Activated naive CD8-positive, alpha-beta T cell treated with anti-CD3 and anti-CD28 coated beads, Interleukin-2, amount 10 ng/mL, durations not matched to agents 7 days and 5 days (primary cell): ENCODE measurements around the gene CATSPERD. TPM values are rescaled to one million over a fixed set of nuclear protein-coding genes. Genes with fewer than 3 reads are reported as not detected.

ENCODE experiments used
- ATAC-seq: fragments of 150-1000 bp; cut with Tn5 transposase; one replicate; pipeline ENCODE4 v1.10.0; 2021; ENCODE audit warnings: low read depth, moderate library complexity
- POLR2A ChIA-PET: fragments of 350-600 bp; sonication (Branson Sonifier 250); formaldehyde crosslinking; loops from one replicate; lab custom pipeline; 2021; ENCODE audit warnings: antibody characterized with exemption; lab: Charles Lee
- DNase-seq: peaks from one replicate; pipeline ENCODE4 v3.0.0; 2021
- H3K27ac Mint-ChIP-seq: one replicate; pipeline ENCODE4 v1.8.0; 2022; ENCODE audit warnings: mild to moderate bottlenecking, mixed read lengths
- H3K27me3 Mint-ChIP-seq: one replicate; pipeline ENCODE4 v1.8.0; 2022; ENCODE audit warnings: mild to moderate bottlenecking, moderate library complexity, mixed read lengths
- H3K36me3 Mint-ChIP-seq: one replicate; pipeline ENCODE4 v1.8.0; 2021; ENCODE audit warnings: mild to moderate bottlenecking, mixed read lengths
- H3K4me1 Mint-ChIP-seq: one replicate; pipeline ENCODE4 v1.8.0; 2021; ENCODE audit warnings: mixed read lengths
- H3K4me3 Mint-ChIP-seq: one replicate; pipeline ENCODE4 v1.8.0; 2022; ENCODE audit warnings: mild to moderate bottlenecking, moderate library complexity, mixed read lengths
- H3K9me3 Mint-ChIP-seq: one replicate; pipeline ENCODE4 v1.8.0; 2021; ENCODE audit warnings: mixed read lengths
- total RNA-seq, 2 experiments: library from RNA; stranded (reverse); gene quantifications; one replicate each; pipeline ENCODE4 v1.2.3, GENCODE V29; 2021

Gene CATSPERD
- total RNA-seq, 2 experiments from 2014 or later = not detected

GRCh38 chr19:5823579-5824281 lies 103.3 kb downstream of the CATSPERD start:
- peaks cover 2% of the 10 kb centered on the region for H3K36me3 Mint-ChIP-seq
- POLR2A ChIA-PET = interaction anchor here (0.5 kb wide), 1 partner anchor 72 kb away, joined by 7 read pairs; no protein-coding TSS in a partner anchor
- H3K4me1 Mint-ChIP-seq = peaks cover 5% of the 10 kb centered on the region
- DNase-seq (no peak), ATAC-seq (no peak)
- H3K9me3 Mint-ChIP-seq = no peaks in the 10 kb centered on the region
- H3K27ac Mint-ChIP-seq = no peak overlapping the region
- peaks cover 2% of the 10 kb centered on the region for H3K27me3 Mint-ChIP-seq
- no peak overlapping the region for H3K4me3 Mint-ChIP-seq

DNA sequence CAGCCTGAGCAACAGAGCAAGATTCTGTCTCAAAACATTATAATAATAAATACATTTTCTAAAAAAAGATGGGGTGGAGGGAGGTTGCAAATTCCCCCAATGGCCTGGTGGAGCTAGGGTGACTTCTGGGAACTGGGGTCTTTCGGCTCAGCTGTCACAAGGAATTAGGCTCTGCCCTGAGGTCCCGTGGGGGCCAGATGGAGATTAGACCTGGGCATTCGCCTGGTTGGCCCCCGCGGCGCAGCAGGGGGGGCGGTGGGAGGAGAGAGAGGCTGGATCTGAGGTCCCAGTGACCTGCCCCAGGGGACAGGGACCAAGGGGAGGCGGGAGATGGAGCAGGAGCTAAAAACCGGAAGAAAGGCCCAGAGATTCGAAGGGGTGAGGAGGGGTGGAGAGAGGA lies 104.3 kb downstream of the CATSPERD start:
- DNase-seq = no peak
- no peak for ATAC-seq
- peaks cover 2% of the 10 kb centered on the region for H3K36me3 Mint-ChIP-seq
- H3K27ac Mint-ChIP-seq = no peak overlapping the region
- no peaks in the 10 kb centered on the region for H3K9me3 Mint-ChIP-seq
- H3K4me1 Mint-ChIP-seq = peaks cover 5% of the 10 kb centered on the region
- H3K4me3 Mint-ChIP-seq = no peak overlapping the region
- POLR2A ChIA-PET = no interaction called here
- H3K27me3 Mint-ChIP-seq = peaks cover 2% of the 10 kb centered on the region

DNA sequence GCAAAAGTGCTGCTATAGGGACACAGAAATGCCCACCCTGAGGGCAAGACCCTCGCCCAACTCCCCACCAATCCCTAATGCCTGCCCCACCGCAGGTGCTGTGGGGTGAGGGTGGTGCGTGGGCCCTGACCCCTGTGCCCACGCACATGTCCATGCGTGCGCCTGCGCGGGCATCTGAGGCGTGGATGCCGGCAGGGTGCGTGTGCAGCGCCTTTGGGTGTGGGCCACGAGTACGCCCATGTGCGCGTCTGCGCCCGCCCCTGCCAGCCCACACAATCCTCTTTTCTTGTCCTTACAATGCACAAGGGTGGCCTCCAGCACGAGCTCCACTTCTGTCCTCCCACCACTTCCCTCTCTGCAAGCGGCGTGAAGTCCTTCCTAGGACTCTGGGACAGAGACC lies 104.7 kb downstream of the CATSPERD start:
- Mint-ChIP-seq H3K9me3 (no peaks in the 10 kb centered on the region), H3K4me3 (no peak overlapping the region), H3K36me3 (peaks cover 2% of the 10 kb centered on the region), H3K27me3 (peaks cover 2% of the 10 kb centered on the region), H3K27ac (no peak overlapping the region), H3K4me1 (peaks cover 5% of the 10 kb centered on the region)
- POLR2A ChIA-PET = no interaction called here
- ATAC-seq = no peak
- no peak for DNase-seq

- DNase-seq (no peak), ATAC-seq (no peak)
- H3K27me3 Mint-ChIP-seq = peaks cover 2% of the 10 kb centered on the region
- H3K36me3 Mint-ChIP-seq = peaks cover 2% of the 10 kb centered on the region
- no peaks in the 10 kb centered on the region for H3K9me3 Mint-ChIP-seq
- POLR2A ChIA-PET = interaction anchor here (0.8 to 3.5 kb wide), 9 partner anchors 12 to 204 kb away, joined by 3 to 72 read pairs (median 10); partner anchors contain the start of genes CATSPERD, DUS3L, FUT6 and LONP1
- peak overlapping the region; percentile 95 for H3K27ac Mint-ChIP-seq
- peaks cover 5% of the 10 kb centered on the region for H3K4me1 Mint-ChIP-seq
- H3K4me3 Mint-ChIP-seq = peak overlapping the region; percentile 90
Observed at GRCh38 chr19:5826531-5827341, 106.3 kb downstream of the CATSPERD start.

DNA sequence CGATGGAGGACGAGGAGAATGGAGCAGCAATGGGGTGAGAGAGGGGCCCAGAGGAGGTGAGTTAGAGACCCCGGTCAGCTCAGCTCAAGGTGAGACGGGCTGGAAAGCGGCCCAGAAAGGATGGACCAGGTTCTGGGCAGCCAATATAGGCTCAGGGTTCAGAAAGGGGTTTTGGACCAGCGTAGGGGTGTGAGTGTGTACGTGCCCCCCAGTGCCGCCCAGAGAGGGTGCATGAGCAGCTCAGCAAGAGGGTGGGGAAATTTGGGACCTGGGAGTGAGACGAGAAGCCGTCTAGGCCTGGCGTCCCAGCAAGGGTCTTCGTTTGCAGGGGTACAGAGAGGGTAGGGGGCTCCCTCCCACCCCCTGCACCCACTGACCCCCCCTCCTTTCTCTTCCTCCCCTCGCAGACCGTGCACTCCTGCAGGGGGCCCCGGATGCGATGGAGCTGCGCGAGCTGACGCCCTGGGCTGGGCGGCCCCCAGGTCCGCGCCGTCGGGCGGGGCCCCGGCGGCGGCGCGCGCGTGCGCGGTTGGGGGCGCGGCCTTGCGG lies 107.0 kb downstream of the CATSPERD start:
- Mint-ChIP-seq H3K27me3 (peaks cover 2% of the 10 kb centered on the region), H3K27ac (peak overlapping the region; percentile 95), H3K4me3 (peak overlapping the region; percentile 90), H3K9me3 (no peaks in the 10 kb centered on the region), H3K4me1 (peaks cover 5% of the 10 kb centered on the region), H3K36me3 (peaks cover 2% of the 10 kb centered on the region)
- POLR2A ChIA-PET = interaction anchor here (0.6 to 3.5 kb wide), 23 partner anchors 11 to 207 kb away, joined by 3 to 72 read pairs (median 6); partner anchors contain the start of genes CATSPERD, DUS3L, FUT6 and LONP1
- DNase-seq (no peak), ATAC-seq (no peak)

GRCh38 chr19:5827891-5828660 lies 107.6 kb downstream of the CATSPERD start:
- POLR2A ChIA-PET = interaction anchor here (0.5 to 3.5 kb wide), 27 partner anchors 11 to 707 kb away, joined by 3 to 72 read pairs (median 6); partner anchors contain the start of genes CATSPERD, DUS3L, FUT6 and LONP1
- H3K4me1 Mint-ChIP-seq = peaks cover 5% of the 10 kb centered on the region
- peaks cover 2% of the 10 kb centered on the region for H3K36me3 Mint-ChIP-seq
- H3K9me3 Mint-ChIP-seq = no peaks in the 10 kb centered on the region
- ATAC-seq (peak; percentile 85), DNase-seq (peak; percentile 99)
- H3K4me3 Mint-ChIP-seq = peak overlapping the region; percentile 99
- H3K27ac Mint-ChIP-seq = peak overlapping the region; percentile 100
- peaks cover 2% of the 10 kb centered on the region for H3K27me3 Mint-ChIP-seq

Other genes starting within 250 kb of the CATSPERD start
- under 1 TPM; 0.99 to 1.00 TPM for gene TINCR, start 152.7 kb upstream of the CATSPERD start, total RNA-seq
- gene SAFB2, start 97.9 kb upstream of the CATSPERD start, total RNA-seq = 100 to 1,000 TPM; 131 to 140 TPM
- gene SAFB, start 97.6 kb upstream of the CATSPERD start, total RNA-seq = 100 to 1,000 TPM; 144 to 147 TPM
- gene MICOS13, start 40.1 kb upstream of the CATSPERD start, total RNA-seq = 10 to 100 TPM; 42.6 to 44.1 TPM
- gene HSD11B1L, start 39.6 kb upstream of the CATSPERD start, total RNA-seq = 1 to 10 TPM; 2.2 to 4.1 TPM
- gene RPL36, start 30.3 kb upstream of the CATSPERD start, total RNA-seq = 1,000 to 10,000 TPM; 1,119 to 1,147 TPM
- 100 to 1,000 TPM; 112 to 120 TPM for gene LONP1, start 491 bp upstream of the CATSPERD start, total RNA-seq
- gene PRR22, start 64.1 kb downstream of the CATSPERD start, total RNA-seq = 1 to 10 TPM; 3.8 to 4.4 TPM
- 10 to 100 TPM; 61.0 to 62.1 TPM for gene DUS3L, start 70.5 kb downstream of the CATSPERD start, total RNA-seq
- under 1 TPM; 0.36 to 0.45 TPM for gene NRTN, start 84.4 kb downstream of the CATSPERD start, total RNA-seq
- gene FUT6, start 119.1 kb downstream of the CATSPERD start, total RNA-seq = under 1 TPM; 0.75 to 0.91 TPM
- not detected for gene FUT3, start 130.8 kb downstream of the CATSPERD start, total RNA-seq
- gene FUT5, start 149.9 kb downstream of the CATSPERD start, total RNA-seq = under 1 TPM; 0.23 to 0.30 TPM
- gene NDUFA11, start 183.2 kb downstream of the CATSPERD start, total RNA-seq = 100 to 1,000 TPM; 187 to 193 TPM
- gene VMAC, start 184.2 kb downstream of the CATSPERD start, total RNA-seq = 10 to 100 TPM; 15.6 to 17.5 TPM
- 10 to 100 TPM; 25.0 to 28.8 TPM for gene CAPS, start 193.6 kb downstream of the CATSPERD start, total RNA-seq